Activated T-helper 9 cell treated with anti-CD3 and anti-CD28 coated beads, Interleukin-2, amount 50 U/mL, for 16 hours (primary cell): ENCODE measurements around the gene TRIO.

ENCODE experiments used
- DNase-seq: peaks from one replicate; pipeline ENCODE4 v3.0.0-alpha.2; 2020; ENCODE audit warnings: low read depth

TRIO gene

DNA sequence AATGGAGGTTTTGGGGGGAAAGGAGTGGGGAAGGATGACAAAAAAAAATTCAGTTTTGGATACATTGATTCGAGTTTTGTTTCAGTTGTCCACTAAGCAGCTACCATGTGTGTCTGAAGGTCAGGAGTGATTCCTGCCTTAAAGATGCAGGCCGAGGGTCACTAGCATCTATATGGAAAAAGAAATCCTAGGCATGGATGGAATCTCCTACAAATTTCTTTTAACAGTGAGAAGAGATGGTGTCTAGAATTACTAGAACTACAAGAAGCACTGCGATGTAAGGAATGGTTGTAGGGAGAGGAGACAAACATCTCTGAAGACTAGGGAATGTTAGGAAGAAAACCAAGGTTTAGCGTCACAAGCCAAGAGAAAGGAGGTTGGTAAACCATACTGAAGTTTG is 19.6 kb upstream of the TRIO start:
- DNase-seq = no peak

DNA sequence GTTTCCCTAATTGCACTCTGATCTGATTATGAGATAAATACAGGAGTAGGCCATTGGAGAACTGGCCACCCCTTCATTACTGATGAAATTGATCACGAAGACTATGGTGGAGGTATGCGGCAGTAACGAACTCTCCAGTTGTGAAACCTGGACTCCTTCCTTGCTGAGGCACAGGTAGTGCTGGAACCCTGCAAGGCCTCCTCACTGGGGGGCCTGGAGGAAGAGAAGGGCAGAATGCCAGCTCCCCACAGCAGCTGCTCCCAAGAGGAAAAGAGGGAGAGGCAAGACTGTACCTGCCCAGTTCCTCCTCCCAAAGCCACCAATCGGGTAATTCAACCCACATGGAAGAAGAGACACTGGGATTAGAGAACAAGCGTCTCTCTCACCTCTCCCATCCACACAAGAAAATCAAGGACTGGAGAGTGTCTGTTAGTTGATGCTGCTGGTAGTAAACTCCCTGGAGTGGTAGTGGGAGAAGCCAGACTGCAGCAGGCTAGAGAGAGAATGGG is 19.1 kb upstream of the TRIO start:
- DNase-seq = no peak

DNA sequence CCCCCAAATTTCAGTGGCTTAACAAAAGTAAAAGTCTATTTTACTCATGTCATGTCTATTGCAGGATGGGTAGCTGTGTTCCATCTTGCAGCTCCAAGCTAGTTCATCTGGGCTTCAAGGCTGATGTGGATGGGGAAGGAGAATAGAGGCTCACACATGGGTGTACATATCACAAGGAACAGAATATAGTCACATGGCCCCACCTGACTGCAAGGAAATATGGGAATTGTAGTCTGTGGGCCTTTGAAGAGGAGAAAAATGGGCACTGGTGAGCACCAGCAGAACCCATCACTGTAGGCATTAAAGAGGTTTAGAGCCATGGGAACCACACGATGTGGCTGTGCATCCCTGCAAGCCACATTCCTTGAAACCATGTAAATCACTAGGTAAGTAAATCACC is 17.9 kb upstream of the TRIO start:
- no peak for DNase-seq

DNA sequence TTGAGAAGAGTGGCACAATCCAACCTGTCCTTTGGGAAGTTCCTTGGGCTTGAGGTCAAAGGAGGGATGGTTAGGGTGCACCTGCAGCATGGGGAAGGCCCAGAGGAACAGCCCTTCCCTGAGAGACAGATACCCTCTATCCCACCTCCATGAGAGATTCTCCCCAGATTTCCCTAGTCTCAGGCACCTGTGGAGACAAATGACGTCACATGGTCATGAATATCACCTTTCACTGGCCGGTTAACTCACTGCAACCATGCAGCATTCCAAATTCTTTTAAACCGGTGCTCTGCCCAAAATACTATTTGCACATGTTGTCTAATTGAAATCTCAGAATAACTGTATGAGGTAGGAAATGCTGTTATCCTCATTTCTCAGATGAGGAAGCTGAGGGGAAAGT is 15.6 kb upstream of the TRIO start:
- DNase-seq = no peak

DNA sequence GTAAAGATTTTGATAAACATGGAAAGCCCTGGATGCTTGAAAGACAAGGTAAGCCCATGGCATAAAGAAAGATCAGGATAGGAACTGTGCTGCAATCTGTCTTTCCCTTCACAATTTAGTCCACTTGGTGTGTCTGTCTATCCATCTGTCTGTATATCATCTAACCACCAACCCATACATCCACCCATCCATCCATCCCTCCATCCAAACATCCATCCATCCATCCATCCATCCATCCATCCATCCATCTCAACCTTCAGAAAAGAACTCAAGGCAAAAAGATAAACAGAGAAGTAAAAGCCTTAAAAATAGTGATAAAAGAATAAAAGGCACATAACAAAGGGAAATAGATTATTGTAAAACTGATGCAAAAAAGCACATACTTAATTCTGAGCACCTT is 15.1 kb upstream of the TRIO start:
- DNase-seq = no peak

DNA sequence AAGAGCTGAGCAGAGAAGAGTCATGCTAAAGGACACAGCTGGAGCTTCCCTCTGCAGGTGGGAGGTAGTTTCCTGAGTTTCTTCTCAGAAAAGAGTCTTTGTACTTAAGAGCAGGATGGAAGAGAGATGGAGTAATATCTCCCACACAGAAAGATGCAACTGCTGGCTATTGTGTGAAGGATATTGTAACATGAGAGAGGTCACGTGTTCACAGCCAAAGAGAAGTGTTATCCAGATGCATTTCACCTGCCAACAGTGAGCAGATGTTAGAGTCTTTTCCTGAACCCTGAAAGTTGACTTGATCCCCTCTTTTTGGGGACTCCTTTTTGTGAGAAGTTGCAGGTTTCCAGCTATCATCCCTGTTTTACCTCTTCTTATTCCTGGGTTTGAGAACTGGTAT is 14.0 kb upstream of the TRIO start:
- DNase-seq = no peak

DNA sequence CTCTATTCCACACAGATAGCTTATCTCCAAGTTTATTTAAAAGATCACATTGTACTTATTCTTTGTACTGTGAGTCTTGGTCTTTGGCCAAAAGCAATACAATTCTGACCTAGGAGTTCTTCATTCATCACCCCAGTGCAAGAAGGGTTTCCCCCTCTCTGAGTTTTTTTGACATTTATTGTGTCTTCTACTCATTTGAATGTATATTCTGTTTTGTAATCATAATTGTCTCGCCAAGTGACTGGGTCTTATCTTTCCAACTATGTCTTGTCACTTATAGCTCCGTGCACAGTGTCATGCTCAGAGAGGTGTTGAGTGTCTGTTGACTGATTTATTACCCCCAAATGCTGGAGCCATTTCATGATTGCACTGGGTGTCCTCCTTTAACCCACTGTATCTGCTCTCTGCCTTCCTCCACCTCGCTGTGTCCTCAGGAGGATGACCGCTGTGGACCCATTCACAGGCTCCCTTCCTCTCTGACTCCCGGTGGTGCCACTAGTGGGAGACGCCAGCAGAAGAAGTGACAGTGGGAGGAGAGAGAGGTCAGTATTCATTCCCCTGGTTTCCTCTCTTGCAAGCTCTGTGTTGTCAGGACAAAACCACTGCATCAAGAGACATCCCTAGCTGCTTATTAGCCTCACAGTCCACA is 11.2 kb upstream of the TRIO start:
- no peak for DNase-seq

DNA sequence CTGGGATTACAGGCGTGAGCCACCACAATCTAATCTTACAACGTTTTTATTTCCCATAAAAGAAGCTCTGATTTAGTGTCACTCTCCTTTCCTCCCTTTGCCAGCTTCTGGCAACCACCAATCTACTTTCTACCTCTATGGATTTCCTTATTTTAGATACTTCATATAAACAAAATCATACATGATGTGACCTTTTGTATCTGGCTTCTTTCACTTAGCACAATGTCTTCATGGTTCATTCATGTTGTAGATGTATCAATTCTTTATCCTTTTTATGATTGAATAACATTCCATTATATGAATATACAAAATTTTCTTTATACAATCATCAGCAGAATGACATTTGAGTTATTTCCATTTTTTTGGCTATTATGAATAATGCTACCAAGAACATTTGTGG is 9.7 kb upstream of the TRIO start:
- DNase-seq = no peak

DNA sequence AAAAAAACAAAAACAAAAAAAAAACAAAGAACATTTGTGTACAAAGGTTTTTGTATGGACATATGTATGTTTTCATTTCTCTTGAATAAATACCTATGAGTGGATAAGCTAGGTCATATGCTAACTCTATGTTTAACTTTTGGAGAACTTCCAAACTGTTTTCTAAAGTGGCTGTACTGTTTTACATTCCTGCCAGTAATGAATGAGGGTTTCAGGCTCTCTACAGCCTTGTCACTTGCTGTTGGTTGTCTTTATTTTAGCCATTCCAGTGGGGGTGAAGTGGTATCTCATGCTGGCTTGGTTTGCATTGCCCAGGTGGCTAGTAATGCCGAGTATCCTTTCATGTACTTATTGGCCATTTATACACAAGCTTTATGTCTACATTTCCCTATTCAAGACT is 9.1 kb upstream of the TRIO start:
- no peak for DNase-seq

DNA sequence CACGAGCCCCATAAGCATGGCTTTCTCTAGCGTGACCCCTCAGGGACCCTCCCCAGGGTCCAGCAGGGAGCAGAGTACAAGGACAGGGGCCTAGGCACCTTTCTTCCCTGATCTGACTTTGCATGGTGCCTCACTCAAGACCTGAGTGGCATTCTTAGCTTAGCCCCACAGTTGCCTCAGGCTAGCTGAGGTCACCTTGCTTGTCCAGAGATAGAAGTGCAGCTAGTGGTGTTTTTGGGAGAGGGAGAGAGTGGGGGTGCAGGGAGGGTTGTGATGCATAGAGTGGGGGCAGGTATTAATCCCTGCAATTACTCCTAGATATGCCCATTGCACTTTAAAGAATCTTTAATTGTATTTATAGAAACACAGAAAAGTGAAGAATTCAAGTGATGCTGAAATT is 8.4 kb upstream of the TRIO start:
- DNase-seq = no peak

DNA sequence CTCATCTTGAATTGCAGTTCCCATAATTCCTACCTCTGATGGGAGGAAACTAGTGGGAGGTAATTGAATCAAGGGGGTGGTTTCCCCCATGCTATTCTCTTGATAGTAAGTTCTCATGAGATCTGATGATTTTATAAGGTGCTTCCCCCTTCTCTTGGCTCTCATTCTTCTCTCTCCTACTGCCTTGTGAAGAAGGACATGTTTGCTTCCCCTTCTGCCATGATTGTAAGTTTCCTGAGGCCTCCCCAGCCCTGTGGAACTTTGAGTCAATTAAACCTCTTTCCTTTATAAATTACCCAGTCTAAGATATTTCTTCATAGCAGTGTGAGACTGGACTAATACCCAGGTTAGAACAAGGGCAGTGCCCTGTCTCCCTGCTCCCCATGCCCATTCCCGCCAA is 7.5 kb upstream of the TRIO start:
- no peak for DNase-seq

DNA sequence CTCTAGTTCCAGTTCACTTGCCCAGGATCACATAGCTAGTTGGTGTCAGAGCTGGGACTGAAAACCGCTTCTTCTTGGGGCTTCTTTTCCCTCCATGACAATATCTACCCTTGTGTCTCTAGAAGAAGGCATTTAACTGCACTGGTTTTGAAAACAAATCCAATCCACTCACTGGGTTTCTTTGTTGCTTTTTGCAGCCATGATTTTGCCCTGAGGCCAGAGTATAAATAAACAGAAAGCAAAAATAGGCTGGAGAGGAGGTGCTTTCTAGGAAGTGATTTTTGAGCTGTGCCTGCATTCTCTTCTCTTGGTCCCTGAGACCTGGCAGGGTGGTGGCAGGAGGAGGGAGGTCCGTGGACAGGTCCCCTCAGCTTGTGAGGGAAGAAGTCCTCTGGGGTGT is 6.9 kb upstream of the TRIO start:
- DNase-seq = no peak

DNA sequence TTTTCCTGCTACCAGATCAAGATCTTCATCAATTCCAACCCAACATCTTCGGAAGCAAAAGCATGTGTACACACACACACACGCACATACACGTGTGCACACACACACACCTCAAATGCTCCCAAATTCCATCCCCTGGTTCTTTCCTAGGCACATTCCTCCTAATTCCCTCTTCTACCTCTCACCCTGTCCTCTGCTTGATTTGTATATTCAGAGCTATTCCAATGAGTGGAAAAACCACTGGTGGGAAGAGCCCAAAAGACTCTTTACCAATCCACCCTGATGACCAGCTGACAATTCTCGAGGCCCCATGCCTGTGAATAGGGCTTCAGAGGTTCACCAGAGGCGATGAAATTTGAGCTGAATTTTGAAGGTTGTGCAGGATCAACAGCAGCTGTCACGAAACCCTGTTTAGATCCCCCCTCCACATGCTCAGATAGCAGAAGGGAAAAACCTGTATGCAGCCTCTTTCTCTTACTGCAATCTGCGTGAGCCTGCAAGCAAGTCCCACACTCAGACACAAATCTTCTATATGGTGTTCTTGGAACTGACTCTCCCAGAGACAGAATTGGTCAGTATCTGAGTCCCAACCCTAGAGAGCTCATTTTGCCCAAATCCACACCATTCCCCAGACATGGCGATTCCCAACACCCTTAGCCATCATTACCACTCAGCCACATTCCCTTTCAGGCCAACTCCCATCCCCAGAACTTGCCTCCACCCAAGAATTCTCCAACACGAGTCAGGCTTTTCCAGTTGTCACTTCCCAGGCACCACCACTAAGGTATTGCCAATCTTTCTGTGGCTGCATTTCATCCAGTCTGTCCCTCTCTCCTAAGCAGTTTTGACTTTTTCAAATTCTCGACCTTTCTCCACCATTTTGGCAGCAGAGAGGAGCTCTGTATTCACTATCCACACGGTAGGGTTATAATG is 4.3 kb upstream of the TRIO start:
- no peak for DNase-seq

DNA sequence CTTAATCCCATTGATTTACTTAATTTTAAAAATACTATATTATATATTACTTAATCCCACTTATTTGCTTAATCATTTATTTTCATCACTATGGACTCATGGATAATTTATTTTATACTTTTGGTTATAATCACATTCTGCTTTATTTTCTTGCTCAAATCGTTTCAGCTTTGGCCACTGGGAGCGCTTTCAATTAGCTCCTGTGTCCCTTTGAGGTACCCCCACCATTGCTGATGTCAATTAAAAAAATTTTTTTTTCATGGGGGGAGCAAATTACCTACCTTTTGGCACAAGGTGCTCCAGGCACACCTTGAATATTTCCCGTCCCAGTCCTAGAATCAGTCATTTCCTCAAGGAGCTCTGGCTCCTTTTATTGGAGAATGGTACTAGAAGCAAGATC is 1.4 kb upstream of the TRIO start:
- no peak for DNase-seq

DNA sequence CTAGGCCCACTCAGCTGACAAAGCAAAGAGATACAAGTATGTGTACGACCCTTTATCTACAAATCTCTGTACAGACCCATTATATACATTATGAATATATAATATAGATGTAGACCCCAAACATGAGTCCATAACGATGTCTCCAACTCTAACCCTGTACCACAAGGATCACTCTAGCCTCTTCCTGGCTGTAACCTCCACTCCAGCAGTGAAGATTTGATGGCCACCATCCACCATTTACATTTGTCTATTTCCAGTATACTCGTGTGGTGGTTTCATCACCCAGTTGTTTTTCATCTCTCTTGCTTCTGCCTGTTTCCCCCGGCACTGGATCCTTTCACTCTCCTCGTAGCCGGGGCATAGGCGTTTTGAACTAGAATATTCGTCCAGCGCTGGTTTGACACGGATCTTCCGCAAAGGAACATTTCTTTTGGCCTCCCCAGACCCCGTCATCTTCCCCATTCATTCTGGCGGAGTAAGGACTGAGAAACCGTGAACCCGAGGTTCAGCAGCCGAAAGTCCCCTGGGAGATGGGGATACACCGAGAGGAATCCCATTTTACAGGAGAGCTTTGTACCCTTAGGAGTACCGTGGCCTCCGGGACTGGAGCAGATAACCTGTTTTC is 828 bp upstream of the TRIO start:
- no peak for DNase-seq

DNA sequence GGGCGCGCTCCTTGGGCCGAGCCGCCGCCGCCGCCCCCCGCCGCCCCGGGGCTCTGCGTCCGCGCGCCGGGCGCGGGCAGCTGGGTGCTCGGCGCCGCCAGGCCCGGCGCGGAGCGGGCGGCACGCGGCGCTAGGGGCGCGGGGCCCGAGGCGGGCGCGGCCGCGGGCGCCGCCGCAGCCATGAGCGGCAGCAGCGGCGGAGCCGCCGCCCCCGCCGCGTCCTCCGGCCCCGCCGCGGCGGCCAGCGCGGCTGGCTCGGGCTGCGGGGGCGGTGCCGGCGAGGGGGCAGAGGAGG is 351 bp downstream of the TRIO start:
- DNase-seq = no peak

DNA sequence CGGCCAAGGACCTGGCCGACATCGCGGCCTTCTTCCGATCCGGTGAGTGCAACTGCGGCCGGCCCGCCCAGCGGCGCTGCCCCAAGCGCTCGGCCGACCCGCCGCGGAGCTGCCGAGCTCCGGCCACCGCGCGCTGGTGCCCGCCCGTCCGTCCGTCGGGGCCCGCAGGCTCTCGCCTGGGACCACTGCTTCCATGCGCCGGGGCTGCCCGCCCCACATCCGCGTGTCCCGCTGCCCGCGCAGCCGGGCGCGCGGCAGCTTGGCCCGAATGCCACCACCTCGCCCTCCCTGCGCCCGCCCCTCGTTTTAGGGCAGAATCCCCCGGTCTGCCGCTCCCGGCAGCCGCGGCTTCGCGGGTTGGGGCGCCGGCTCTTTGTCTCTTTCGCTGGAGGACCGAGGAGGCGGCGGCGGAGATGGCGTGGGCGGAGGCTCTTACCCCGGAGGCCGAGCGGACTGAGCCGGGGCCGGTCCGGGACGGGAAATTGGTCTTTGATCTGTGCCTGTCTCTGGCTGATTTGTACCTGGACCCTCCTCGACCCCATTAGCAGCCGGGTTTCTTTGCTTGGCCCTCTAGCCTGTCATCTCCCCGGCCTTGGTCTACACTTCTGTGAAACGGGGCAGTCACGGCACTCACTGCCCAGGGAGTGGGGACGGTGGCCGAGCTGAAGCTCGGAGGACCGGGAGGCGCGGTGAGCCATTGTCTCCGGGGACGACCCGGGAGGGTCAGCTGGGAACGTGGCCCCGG is 871 bp downstream of the TRIO start:
- DNase-seq = peak; percentile 5

DNA sequence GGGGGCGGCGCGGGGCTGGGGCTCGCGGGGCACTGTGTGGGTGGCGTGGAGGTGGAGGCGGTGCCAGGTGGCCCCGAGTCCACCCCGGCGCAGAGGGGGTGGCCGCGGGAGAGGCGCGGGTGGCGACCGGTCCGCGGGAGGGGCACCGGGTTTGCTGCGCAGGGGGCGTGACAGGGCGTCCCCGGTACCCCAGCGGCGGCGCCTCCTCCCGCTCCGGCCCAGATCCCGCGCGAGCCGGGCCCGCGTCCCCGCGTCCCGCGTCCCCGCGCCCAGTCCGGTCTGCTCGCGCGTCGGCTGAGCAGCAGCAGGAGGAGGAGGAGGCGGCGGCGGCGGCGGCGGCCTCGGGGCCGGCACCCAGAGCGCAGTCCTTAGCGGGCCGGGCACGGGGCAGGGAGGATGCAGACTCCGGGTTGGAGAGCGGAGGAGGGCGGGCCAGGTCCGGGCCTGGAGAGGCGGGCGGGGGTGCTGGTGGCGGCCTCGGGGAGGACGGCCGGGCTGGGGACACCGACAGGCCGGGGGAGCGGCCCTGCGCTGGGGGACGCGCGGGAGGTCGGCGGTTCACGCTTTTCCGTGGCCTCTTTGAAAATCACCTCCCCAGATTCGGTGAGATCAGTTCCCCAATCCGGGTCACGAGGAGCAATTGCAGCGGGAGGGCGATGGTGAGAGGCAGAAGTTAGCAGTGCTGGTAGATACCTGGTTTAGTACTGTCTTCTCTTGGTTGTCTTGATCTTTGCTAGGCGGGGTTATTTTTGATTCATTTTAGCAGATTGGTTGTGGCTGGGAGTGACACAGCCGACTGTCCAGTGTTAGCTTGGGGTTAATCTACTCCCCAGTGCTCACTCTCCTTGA is 1.7 kb downstream of the TRIO start:
- no peak for DNase-seq

DNA sequence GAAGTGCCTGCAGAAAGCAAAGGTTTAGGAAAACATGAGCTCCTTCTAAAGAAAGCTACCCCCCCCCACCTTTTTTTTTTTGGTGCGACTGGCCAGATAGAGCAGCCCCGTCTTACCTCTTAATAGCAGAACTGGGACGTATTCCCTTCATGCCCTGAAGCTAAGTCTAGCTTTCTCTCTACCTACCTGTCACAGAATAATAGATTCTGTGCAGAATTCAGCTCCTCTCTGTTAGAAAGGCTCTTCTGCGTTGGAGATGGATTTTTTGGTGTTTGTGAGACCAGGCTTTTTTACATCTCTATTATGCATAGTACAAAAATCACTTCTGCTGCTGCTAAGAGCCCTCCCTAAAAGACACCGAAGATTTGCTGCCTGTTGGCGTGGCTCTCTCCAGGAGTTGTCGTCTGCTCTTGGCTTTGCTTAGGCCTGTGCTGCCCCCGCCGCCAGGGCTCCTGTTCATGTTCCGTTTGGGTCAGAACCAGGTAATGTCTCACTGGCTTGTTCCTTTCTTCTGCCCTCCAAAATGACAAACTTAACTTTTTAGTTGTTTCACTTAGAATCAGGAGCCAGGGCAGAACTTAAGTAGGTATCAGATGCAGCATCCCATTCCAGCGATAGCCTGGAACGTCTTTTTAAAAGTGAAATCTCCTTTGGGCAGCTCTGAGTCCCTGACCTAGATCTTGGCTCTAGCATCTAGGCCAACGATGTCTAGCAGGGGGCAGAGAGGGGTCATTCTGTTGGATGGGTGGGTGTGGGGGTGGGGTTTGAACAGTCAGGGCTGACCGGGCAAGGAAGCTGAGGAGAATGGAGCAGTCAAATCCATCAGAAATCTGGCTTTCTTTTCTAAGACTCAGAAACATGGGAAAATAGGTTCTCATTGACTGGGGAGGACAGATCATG is 2.5 kb downstream of the TRIO start:
- no peak for DNase-seq

DNA sequence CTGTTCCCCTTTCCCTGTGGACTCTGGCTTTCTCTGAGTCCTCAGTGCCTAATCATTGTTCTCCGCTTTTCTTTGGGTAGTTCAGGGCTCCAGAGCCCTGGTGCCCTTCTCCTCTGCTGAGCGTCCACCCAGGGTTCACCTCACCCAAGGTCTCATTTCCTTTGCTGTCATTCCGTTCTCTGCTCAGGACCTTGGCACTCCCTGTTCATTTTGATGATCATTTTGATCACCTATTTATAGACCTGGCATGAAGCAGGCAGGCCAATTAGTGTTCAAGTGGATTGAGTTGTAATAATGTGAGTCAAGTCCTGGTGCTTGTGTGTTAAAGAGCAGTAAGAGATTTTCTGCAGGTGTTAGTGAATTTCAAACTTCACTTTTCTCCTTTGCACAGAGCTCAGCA is 3.6 kb downstream of the TRIO start:
- no peak for DNase-seq

DNA sequence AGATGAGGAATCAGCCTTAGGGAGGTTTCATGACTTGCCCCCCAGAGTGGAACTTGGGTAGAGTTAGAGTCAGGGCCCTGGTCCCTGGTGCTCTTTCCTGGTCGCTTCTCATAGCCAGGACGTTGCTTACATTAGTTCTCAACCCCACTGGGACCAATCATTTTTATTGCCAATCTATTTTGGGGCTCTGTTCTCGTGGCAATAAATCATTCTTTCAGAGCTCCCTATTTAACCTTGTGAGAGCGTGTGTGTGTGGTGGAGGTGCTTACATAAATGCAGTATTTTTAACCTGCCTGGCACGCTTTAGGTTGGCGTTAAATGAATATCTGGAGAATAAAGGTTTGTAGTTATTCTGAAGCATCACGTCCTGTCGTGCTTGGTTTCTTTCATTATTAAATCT is 4.1 kb downstream of the TRIO start:
- no peak for DNase-seq
